ENCODE data around the gene FAM124A.

The FAM124A gene

DNA sequence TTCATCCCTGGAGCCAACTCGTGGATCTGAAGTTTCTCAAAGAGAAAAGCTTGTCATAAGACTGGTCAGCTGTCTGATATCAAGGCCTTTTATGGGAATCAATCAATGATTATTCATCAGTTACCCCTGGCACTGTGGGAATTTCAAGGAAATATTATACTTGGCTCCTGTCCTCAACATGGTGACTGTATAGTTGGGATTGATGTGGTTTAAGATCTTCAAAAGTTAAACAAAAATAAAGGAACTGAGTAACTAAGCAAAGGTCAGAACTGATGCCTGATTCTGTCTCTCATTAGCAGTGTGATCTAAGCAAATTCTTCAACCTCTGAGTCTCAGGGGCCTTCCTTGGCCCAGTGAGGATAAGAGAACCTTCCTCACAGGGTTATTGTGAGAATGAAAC, 95.1 kb downstream of the FAM124A start:
- DNase-seq (ENCODE audit: low read depth): no peak
- TF ChIP-seq, protein P1, sequence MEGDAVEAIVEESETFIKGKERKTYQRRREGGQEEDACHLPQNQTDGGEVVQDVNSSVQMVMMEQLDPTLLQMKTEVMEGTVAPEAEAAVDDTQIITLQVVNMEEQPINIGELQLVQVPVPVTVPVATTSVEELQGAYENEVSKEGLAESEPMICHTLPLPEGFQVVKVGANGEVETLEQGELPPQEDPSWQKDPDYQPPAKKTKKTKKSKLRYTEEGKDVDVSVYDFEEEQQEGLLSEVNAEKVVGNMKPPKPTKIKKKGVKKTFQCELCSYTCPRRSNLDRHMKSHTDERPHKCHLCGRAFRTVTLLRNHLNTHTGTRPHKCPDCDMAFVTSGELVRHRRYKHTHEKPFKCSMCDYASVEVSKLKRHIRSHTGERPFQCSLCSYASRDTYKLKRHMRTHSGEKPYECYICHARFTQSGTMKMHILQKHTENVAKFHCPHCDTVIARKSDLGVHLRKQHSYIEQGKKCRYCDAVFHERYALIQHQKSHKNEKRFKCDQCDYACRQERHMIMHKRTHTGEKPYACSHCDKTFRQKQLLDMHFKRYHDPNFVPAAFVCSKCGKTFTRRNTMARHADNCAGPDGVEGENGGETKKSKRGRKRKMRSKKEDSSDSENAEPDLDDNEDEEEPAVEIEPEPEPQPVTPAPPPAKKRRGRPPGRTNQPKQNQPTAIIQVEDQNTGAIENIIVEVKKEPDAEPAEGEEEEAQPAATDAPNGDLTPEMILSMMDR (conservative IDR thresholded peaks at IDR 0.05; ENCODE audit: low read depth, low read length): no peak

DNA sequence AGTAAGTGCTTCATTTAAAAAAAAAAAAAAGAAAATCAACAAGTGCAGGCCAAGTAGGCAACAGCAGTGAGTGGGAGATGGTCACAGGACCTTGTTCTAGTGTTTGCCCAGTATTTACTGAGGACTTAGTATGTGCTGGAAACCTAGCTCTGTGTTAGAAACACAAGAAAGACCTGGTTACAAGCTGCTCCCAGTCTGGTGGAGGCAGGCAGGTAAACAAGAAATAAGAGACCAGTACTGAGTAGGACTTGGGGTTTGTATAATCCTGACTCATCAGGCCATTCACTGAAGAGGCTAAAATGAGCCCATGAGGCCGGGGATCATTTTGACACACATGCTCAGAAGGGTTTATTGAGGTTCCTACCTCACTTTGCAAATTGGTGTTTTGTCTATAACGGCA, 95.8 kb downstream of the FAM124A start:
- TF ChIP-seq, protein P1 (conservative IDR thresholded peaks at IDR 0.05; ENCODE audit: low read depth, low read length): no peak
- H3K4me3 ChIP-seq (ENCODE audit: low read length): no peak overlapping the region
- DNase-seq (ENCODE audit: low read depth): no peak

More for the DNA sequence above, 95.1 kb downstream of the FAM124A start:
- H3K4me3 ChIP-seq (ENCODE audit: low read length): no peak overlapping the region

DNA sequence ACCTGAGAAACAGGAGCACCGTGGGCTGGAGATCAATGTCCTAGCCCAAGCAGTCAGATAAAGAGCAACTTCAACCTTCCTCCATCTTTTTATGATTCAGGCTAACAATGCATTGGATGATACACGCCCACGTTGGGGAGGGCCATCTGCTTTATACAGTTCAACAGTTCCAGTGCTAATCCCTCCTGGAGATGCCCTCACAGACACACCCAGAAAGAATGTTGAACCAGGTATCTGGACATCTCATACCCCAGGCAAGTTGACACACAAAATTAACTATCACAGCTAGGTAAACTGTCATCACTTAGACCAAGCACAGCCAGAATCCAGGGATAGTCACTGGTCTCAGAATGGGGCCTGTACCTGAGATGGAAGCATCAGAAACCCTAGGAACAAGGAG, 96.7 kb downstream of the FAM124A start:
- TF ChIP-seq, protein P1 (conservative IDR thresholded peaks at IDR 0.05; ENCODE audit: low read depth, low read length): no peak

DNA sequence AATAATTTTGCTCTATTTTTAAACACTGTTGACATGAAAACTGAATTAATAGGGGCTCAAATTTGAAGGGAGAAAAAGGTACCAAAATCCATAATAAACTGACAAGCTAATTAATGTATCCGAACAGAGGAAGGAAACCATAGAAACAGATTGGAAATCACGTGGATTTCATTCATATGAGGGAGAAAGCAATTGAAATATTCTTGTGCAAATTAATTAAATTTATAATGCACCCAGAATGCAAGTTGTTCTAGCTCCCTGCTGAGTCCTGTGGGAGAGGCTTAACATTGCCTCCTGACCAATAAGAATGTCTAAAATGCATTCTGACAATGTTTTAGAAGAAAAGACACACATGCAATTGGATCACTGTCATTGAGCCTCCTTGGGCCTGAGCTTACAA, 99.6 kb downstream of the FAM124A start:
- DNase-seq (ENCODE audit: low read depth): no peak
- TF ChIP-seq, protein P1 (conservative IDR thresholded peaks at IDR 0.05; ENCODE audit: low read depth, low read length): no peak
- no peak overlapping the region for H3K4me3 ChIP-seq (ENCODE audit: low read length)

More for the DNA sequence above, 96.7 kb downstream of the FAM124A start:
- DNase-seq (ENCODE audit: low read depth): no peak
- H3K4me3 ChIP-seq (ENCODE audit: low read length): no peak overlapping the region

DNA sequence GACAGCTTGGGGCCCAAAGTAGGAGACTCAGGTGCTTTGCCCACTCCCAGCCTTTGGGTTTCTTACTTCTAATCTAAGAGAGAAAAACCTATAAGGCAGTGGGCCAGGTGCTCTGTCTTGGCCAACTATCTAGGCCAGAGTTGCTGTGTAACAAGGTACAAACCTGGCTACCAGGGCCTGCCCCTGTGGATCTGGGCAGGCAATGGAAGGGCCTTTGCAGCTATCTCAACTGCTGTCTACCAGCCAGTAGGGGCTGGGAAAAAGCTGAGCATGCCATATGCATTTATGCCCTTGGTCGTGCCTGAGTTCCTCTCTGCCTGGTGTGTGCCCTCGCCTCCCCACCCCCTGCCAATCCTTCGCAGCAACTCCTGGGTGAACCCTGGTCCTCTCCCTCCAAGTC, 100.6 kb downstream of the FAM124A start:
- no peak for DNase-seq (ENCODE audit: low read depth)
- TF ChIP-seq, protein P1 (conservative IDR thresholded peaks at IDR 0.05; ENCODE audit: low read depth, low read length): no peak
- H3K4me3 ChIP-seq (ENCODE audit: low read length): no peak overlapping the region

DNA sequence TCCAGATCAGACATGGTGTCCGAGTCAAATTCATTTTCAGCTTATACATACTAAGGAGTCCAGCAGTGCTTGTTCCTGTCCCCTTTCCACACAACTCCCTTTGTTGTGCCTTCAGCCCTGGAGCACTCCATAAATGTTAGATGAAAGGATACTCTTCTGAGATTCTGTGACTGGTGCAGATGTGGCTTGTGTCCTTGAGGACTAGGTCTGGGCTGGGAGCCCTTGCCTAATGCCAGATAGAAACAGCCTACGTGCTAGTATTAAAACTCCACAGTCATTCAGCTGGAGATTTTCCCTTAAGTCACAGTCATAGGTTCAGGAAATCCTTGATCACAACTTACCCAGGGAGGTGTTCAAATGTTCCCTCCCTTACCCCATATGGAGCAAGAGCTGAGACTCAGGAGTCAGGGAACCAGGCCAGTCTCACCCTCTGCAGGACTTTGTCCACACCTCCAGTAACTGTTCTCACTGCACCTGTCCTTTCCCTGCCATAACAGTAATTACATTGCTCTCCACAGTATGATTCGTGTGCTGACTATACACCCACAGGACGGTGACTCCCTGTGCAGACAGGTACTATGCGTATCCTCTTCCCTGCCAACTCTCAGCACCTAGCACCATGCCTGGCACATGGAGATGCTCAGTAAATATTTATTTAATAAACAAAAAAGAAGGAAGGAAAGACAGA, 101.8 kb downstream of the FAM124A start:
- DNase-seq (ENCODE audit: low read depth): no peak
- TF ChIP-seq, protein P1 (conservative IDR thresholded peaks at IDR 0.05; ENCODE audit: low read depth, low read length): no peak

DNA sequence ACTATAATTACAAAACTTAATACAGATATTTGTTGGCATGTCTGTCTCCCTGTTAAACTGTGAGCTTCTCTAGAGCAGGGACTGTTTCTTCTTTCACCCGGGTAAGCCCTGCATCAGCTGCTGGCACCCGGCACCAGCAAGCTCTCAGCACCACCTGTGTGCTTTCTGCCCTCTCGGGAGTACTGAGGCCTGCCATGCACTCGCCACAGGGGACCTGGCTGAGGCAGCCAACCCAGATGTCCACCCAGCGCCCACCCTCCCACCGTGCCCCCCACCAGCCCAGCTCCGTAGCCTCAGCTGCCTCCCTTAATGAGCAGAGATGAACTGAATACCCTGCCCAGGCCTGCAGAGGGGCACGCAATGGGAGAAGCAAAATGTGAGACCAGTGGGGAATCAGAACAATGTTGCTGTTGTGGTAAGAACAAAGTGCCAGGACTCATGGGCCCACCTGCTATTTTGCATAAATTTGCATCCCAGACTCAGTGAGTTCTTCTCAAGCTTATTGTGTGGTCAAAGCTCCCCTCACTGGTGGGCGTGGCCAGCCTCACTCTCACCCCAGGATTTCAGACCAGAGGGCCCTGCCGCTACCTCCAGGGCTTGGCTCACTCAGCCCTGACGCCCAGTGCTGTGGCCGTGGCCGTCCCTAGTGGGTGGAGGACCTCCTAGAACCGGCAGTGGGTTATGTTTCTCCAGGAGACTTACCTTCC, 102.7 kb downstream of the FAM124A start:
- TF ChIP-seq, protein P1 (conservative IDR thresholded peaks at IDR 0.05; ENCODE audit: low read depth, low read length): no peak
- no peak overlapping the region for H3K4me3 ChIP-seq (ENCODE audit: low read length)
- no peak for DNase-seq (ENCODE audit: low read depth)

More for the DNA sequence above, 101.8 kb downstream of the FAM124A start:
- H3K4me3 ChIP-seq (ENCODE audit: low read length): no peak overlapping the region
